ENCODE data around the gene DMRTA1. TPM values are rescaled to one million over a fixed set of nuclear protein-coding genes. Genes with fewer than 3 reads are reported as not detected.
A peak's percentile ranks its signal among the peaks of the same experiment; 100 is the strongest.

DMRTA1 gene
- total RNA-seq, 1 donor from 2014 or later, result 1.8 TPM

- ATAC-seq (no peak), DNase-seq (no peak)
- no peaks in the 10 kb centered on the region for H3K36me3 ChIP-seq
- H3K27me3 ChIP-seq, result peaks cover 18% of the 10 kb centered on the region
- no peaks in the 10 kb centered on the region for H3K9me3 ChIP-seq
- TF ChIP-seq CTCF (IDR thresholded peaks at IDR 0.05), result no peak
- H3K4me3 ChIP-seq, result no peak overlapping the region
- H3K27ac ChIP-seq, result no peak overlapping the region
- intact Hi-C loops (cut with DNase I), result no loop called here
- H3K4me1 ChIP-seq, result no peaks in the 10 kb centered on the region
These were observed 5.8 kb upstream of the DMRTA1 start for GRCh38 chr9:22440841-22441240.

- peak; percentile 24 for TF ChIP-seq CTCF (IDR thresholded peaks at IDR 0.05)
- Histone ChIP-seq H3K27me3 (peaks cover 41% of the 10 kb centered on the region), H3K9me3 (no peaks in the 10 kb centered on the region), H3K36me3 (no peaks in the 10 kb centered on the region), H3K4me3 (peak overlapping the region; percentile 62), H3K4me1 (peaks cover 5% of the 10 kb centered on the region), H3K27ac (peak overlapping the region; percentile 83)
- DNase-seq (peak; percentile 88), ATAC-seq (peak; percentile 93)
- intact Hi-C loops (cut with DNase I), result no loop called here
These were observed 460 bp downstream of the DMRTA1 start for GRCh38 chr9:22446950-22447617.

- Histone ChIP-seq H3K4me3 (peak overlapping the region; percentile 62), H3K9me3 (no peaks in the 10 kb centered on the region), H3K4me1 (peaks cover 5% of the 10 kb centered on the region), H3K36me3 (no peaks in the 10 kb centered on the region), H3K27me3 (peaks cover 41% of the 10 kb centered on the region), H3K27ac (peak overlapping the region; percentile 83)
- peak; percentile 38 for ATAC-seq
- TF ChIP-seq CTCF (IDR thresholded peaks at IDR 0.05), result no peak
- no peak for DNase-seq
- intact Hi-C loops (cut with DNase I), result no loop called here
These were observed 1.1 kb downstream of the DMRTA1 start for GRCh38 chr9:22447618-22448305.

GRCh38 chr9:22449719-22450118, 3.1 kb downstream of the DMRTA1 start:
- ATAC-seq (no peak), DNase-seq (no peak)
- no peak overlapping the region for H3K27ac ChIP-seq
- H3K9me3 ChIP-seq, result no peaks in the 10 kb centered on the region
- no peak for TF ChIP-seq CTCF (IDR thresholded peaks at IDR 0.05)
- intact Hi-C loops (cut with DNase I), result loop anchor here (10.0 kb wide), 1 partner anchor 145 kb away; no protein-coding TSS in a partner anchor
- H3K4me3 ChIP-seq, result peak overlapping the region; percentile 62
- H3K36me3 ChIP-seq, result no peaks in the 10 kb centered on the region
- peaks cover 31% of the 10 kb centered on the region for H3K27me3 ChIP-seq
- peaks cover 5% of the 10 kb centered on the region for H3K4me1 ChIP-seq

GRCh38 chr9:22452415-22453010, 5.9 kb downstream of the DMRTA1 start:
- no peaks in the 10 kb centered on the region for H3K4me1 ChIP-seq
- TF ChIP-seq CTCF (IDR thresholded peaks at IDR 0.05), result peak; percentile 91
- ATAC-seq (peak; percentile 78), DNase-seq (peak; percentile 63)
- no peak overlapping the region for H3K27ac ChIP-seq
- no peak overlapping the region for H3K4me3 ChIP-seq
- no peaks in the 10 kb centered on the region for H3K9me3 ChIP-seq
- intact Hi-C loops (cut with DNase I), result loop anchor here (10.0 kb wide), 1 partner anchor 148 kb away; no protein-coding TSS in a partner anchor
- H3K36me3 ChIP-seq, result no peaks in the 10 kb centered on the region
- H3K27me3 ChIP-seq, result peaks cover 19% of the 10 kb centered on the region
